K562 (cell line): Measurements from ENCODE around the gene KRTCAP2. TPM values are rescaled to one million over a fixed set of nuclear protein-coding genes. Genes with fewer than 3 reads are reported as not detected.
A peak's percentile ranks its signal among the peaks of the same experiment; 100 is the strongest.

Source experiments
- ATF2 ChIP-seq: sonication (generic); formaldehyde crosslinking; IDR thresholded peaks from 2 replicates; pipeline ENCODE4 v1.8.1; 2022; ENCODE audit warnings: missing genetic modification reagents
- CBFB ChIP-seq: sonication (generic); formaldehyde crosslinking; IDR thresholded peaks from 2 replicates; pipeline ENCODE4 v1.4.0; 2020; ENCODE audit warnings: mild to moderate bottlenecking, missing genetic modification reagents
- DDX20 ChIP-seq: fragments of 450-650 bp; IDR thresholded peaks from 2 replicates; pipeline ENCODE4 v1.6.1; 2016; ENCODE audit warnings: missing genetic modification characterization, low read depth, mild to moderate bottlenecking, missing compliant biosample characterization, moderate library complexity
- E2F4 ChIP-seq: sonication (generic); formaldehyde crosslinking; IDR thresholded peaks from 2 replicates; pipeline ENCODE4 v1.8.0; 2022; ENCODE audit warnings: mild to moderate bottlenecking, low read depth, missing genetic modification reagents
- NFE2L1 ChIP-seq: fragments of 450-650 bp; IDR thresholded peaks from 2 replicates; pipeline ENCODE4 v1.6.1; 2016; ENCODE audit warnings: missing genetic modification characterization, low read depth, mild to moderate bottlenecking, missing compliant biosample characterization, moderate library complexity, borderline replicate concordance
- PHF20 ChIP-seq: fragments of 450-650 bp; IDR thresholded peaks from 2 replicates; pipeline ENCODE4 v1.6.1; 2018; ENCODE audit not compliant: partially characterized antibody
- RBM25 ChIP-seq: fragments of 200-400 bp; formaldehyde crosslinking; IDR thresholded peaks from 2 replicates; pipeline ENCODE4 v1.6.1; 2018; ENCODE audit warnings: low read length, low read depth, moderate library complexity; ENCODE audit not compliant: severe bottlenecking
- RCOR1 ChIP-seq, 2 experiments: IDR thresholded peaks; 2 replicates each; pipeline ENCODE4 v1.6.1; 2012; ENCODE audit warnings: low read depth in 2 of 2, low read length in 2 of 2, borderline replicate concordance in 1 of 2, improper control_type of control experiment in 1 of 2
- RERE ChIP-seq: sonication (generic); formaldehyde crosslinking; IDR thresholded peaks from 2 replicates; pipeline ENCODE4 v1.8.0; 2023; ENCODE audit warnings: missing genetic modification reagents, mild to moderate bottlenecking, borderline replicate concordance
- SOX6 ChIP-seq: fragments of 450-650 bp; IDR thresholded peaks from 2 replicates; pipeline ENCODE4 v1.6.1; 2014; ENCODE audit warnings: mild to moderate bottlenecking
- TCF3 ChIP-seq: sonication (generic); formaldehyde crosslinking; IDR thresholded peaks from 2 replicates; pipeline ENCODE4 v1.4.0; 2020; ENCODE audit warnings: mild to moderate bottlenecking, missing genetic modification reagents
- ZBED1 ChIP-seq: IDR thresholded peaks from 2 replicates; pipeline ENCODE4 v1.6.1; 2014
- ZNF121 ChIP-seq: sonication (generic); formaldehyde crosslinking; conservative IDR thresholded peaks from 2 replicates; pipeline ENCODE4 v1.8.0; 2022; ENCODE audit warnings: missing genetic modification reagents
- ZNF140 ChIP-seq: fragments of 250-450 bp; sonication (Bioruptor Pico); IDR thresholded peaks from 2 replicates; pipeline ENCODE4 v1.8.0; 2021; ENCODE audit warnings: moderate library complexity, mild to moderate bottlenecking, inconsistent platforms
- ZNF184 ChIP-seq: sonication (generic); formaldehyde crosslinking; IDR thresholded peaks from 2 replicates; pipeline ENCODE4 v1.5.0; 2020; ENCODE audit warnings: missing genetic modification reagents
- ZNF217 ChIP-seq: sonication (generic); formaldehyde crosslinking; IDR thresholded peaks from 2 replicates; pipeline ENCODE4 v1.8.0; 2022; ENCODE audit warnings: mild to moderate bottlenecking, missing genetic modification reagents
- ZNF408 ChIP-seq: fragments of 250-450 bp; sonication (Bioruptor Pico); IDR thresholded peaks from 2 replicates; pipeline ENCODE4 v1.4.0; 2020; ENCODE audit warnings: low read depth, mild to moderate bottlenecking, moderate library complexity
- ZNF511 ChIP-seq: sonication (generic); formaldehyde crosslinking; IDR thresholded peaks from 2 replicates; pipeline ENCODE4 v1.8.0; 2022; ENCODE audit warnings: mild to moderate bottlenecking, missing genetic modification reagents
- polyA plus RNA-seq, 8 experiments: library from polyadenylated mRNA; depleted of rRNA in 4 of 8; stranded (reverse) in 5 of 8; unstranded in 3 of 8; fragments of >200 nt; fragmentation: Nextera tagmentation in 2 of 8; fragmentation: Illumina TruSeq in 1 of 8; extraction: Ambion mirVana in 2 of 8; extraction: Trizol in 1 of 8; gene quantifications; 2 replicates each; pipeline versions ENCODE4 v1.2.1 to v1.2.3, GENCODE V29; 2011 to 2014; ENCODE audit warnings: inconsistent platforms in 1 of 8, missing spikeins in 1 of 8
- total RNA-seq, 7 experiments: library from RNA; depleted of rRNA in 6 of 7; stranded (reverse); fragments of >200 nt in 6 of 7; fragmentation: Illumina TruSeq in 2 of 7; extraction: Trizol in 2 of 7; gene quantifications; 2 replicates each; pipeline versions ENCODE4 v1.2.1 to v1.2.3, GENCODE V29; 2011 to 2021; ENCODE audit warnings: low replicate concordance in 1 of 7

The KRTCAP2 gene
- total and polyA plus RNA-seq, 9 of the 15 experiments (the other 6 are each of a cell fraction or from before 2014, with no cell fraction given) = 126 to 436 (median 244) TPM

- TF ChIP-seq ZNF184 (CRISPR knock-in tag) (no peak), DDX20 (tag) (no peak), TCF3 (CRISPR knock-in tag) (peak; percentile 34), ZNF140 (no peak), NFE2L1 (no peak), SOX6 (0 out of 2 replicates have a peak, but pooled peaks have one; percentile 40), ATF2 (no peak), ZNF408 (CRISPR knock-in tag) (no peak), E2F4 (no peak), PHF20 (no peak), ZBED1 (no peak), CBFB (CRISPR knock-in tag) (peak; percentile 39; the same call in 1 of the 2 replicates), RBM25 (no peak), RCOR1 (IDR thresholded peaks at IDR 0.05; ENCODE audit: borderline replicate concordance in 1 of 2, low read depth in 2 of 2, low read length in 2 of 2) (peak in 1 of 2 experiments; percentile 66; a peak in 1 of 4 replicates), ZNF511 (peak; percentile 47; the same call in 1 of the 2 replicates), RERE (CRISPR knock-in tag) (peak; percentile 84; the same call in 1 of the 2 replicates), ZNF121 (CRISPR knock-in tag) (no peak), ZNF217 (CRISPR knock-in tag) (no peak)
Measured at GRCh38 chr1:155193275-155193990, 20.3 kb upstream of the KRTCAP2 start (continued).
